HepG2 (cell line): Measurements from ENCODE around the gene TMF1. TPM values are rescaled to one million over a fixed set of nuclear protein-coding genes. Genes with fewer than 3 reads are reported as not detected.

Experiments used
- AKAP8 ChIP-seq: sonication (generic); formaldehyde crosslinking; IDR thresholded peaks from 2 replicates; pipeline ENCODE4 v1.5.1; 2020; ENCODE audit warnings: mild to moderate bottlenecking, missing genetic modification reagents
- DMAP1 ChIP-seq: IDR thresholded peaks from 2 replicates; pipeline ENCODE4 v1.6.1; 2016
- HDAC2 ChIP-seq: sonication (generic); formaldehyde crosslinking; IDR thresholded peaks from 2 replicates; pipeline ENCODE4 v1.4.0; 2020; ENCODE audit warnings: missing genetic modification reagents
- ZNF230 ChIP-seq: sonication (generic); formaldehyde crosslinking; IDR thresholded peaks from 2 replicates; pipeline ENCODE4 v1.4.0; 2020; ENCODE audit warnings: mild to moderate bottlenecking, missing genetic modification reagents
- ZNF232 ChIP-seq: sonication (generic); formaldehyde crosslinking; IDR thresholded peaks from 2 replicates; pipeline ENCODE4 v1.4.0; 2020; ENCODE audit warnings: missing genetic modification reagents, borderline replicate concordance
- polyA plus RNA-seq, 8 experiments: library from polyadenylated mRNA; depleted of rRNA in 3 of 8; stranded (reverse) in 7 of 8; unstranded in 1 of 8; fragments of >200 nt; fragmentation: Illumina TruSeq in 4 of 8; extraction: Trizol in 4 of 8; gene quantifications; 2 replicates each; pipeline versions ENCODE4 v1.2.1 to v1.2.3, GENCODE V29; 2011 to 2016; ENCODE audit warnings: low read depth in 4 of 8, missing spikeins in 1 of 8, mixed read lengths in 1 of 8; ENCODE audit not compliant: insufficient read depth in 1 of 8
- total RNA-seq, 5 experiments: library from RNA; depleted of rRNA; stranded (reverse); fragments of >200 nt; fragmentation: Illumina TruSeq; extraction: Trizol; gene quantifications; 2 replicates each; pipeline ENCODE4 v1.2.3, GENCODE V29; 2016; ENCODE audit warnings: low read depth in 1 of 5
- TF ChIP-seq, protein P1 (sequence below): sonication (generic); formaldehyde crosslinking; IDR thresholded peaks from 2 replicates; pipeline ENCODE4 v1.4.0; 2020; ENCODE audit warnings: mild to moderate bottlenecking, missing genetic modification reagents
- TF ChIP-seq, protein P2 (sequence below): IDR thresholded peaks from 2 replicates; pipeline ENCODE4 v1.6.1; 2016; ENCODE audit warnings: mild to moderate bottlenecking, missing biosample characterization, missing genetic modification reagents
- TF ChIP-seq, protein P3 (sequence below): IDR thresholded peaks from 2 replicates; pipeline ENCODE4 v1.6.1; 2012; ENCODE audit warnings: low read depth, low read length, improper control_type of control experiment
- TF ChIP-seq, protein P4 (sequence below): IDR thresholded peaks from 2 replicates; pipeline ENCODE4 v1.6.1; 2016; ENCODE audit warnings: missing genetic modification reagents, missing compliant biosample characterization
- TF ChIP-seq, protein P5 (sequence below): fragments of 450-650 bp; IDR thresholded peaks from 2 replicates; pipeline ENCODE4 v1.6.1; 2017
- TF ChIP-seq, protein P6 (sequence below): sonication (generic); formaldehyde crosslinking; IDR thresholded peaks from 2 replicates; pipeline ENCODE4 v1.9.0; 2021; ENCODE audit warnings: mild to moderate bottlenecking, missing genetic modification reagents
- TF ChIP-seq, protein P7 (sequence below): sonication (generic); formaldehyde crosslinking; IDR thresholded peaks from 2 replicates; pipeline ENCODE4 v1.5.0; 2020; ENCODE audit warnings: mild to moderate bottlenecking, low read depth, missing genetic modification reagents, borderline replicate concordance
- TF ChIP-seq, protein P8 (sequence below): sonication (generic); formaldehyde crosslinking; IDR thresholded peaks from 2 replicates; pipeline ENCODE4 v1.5.1; 2020; ENCODE audit warnings: mild to moderate bottlenecking, missing genetic modification reagents, borderline replicate concordance

TMF1 gene
- total and polyA plus RNA-seq, 2 of the 13 experiments (the other 11 are each of a cell fraction or from before 2014, with no cell fraction given): 12.1 to 38.4 TPM

DNA sequence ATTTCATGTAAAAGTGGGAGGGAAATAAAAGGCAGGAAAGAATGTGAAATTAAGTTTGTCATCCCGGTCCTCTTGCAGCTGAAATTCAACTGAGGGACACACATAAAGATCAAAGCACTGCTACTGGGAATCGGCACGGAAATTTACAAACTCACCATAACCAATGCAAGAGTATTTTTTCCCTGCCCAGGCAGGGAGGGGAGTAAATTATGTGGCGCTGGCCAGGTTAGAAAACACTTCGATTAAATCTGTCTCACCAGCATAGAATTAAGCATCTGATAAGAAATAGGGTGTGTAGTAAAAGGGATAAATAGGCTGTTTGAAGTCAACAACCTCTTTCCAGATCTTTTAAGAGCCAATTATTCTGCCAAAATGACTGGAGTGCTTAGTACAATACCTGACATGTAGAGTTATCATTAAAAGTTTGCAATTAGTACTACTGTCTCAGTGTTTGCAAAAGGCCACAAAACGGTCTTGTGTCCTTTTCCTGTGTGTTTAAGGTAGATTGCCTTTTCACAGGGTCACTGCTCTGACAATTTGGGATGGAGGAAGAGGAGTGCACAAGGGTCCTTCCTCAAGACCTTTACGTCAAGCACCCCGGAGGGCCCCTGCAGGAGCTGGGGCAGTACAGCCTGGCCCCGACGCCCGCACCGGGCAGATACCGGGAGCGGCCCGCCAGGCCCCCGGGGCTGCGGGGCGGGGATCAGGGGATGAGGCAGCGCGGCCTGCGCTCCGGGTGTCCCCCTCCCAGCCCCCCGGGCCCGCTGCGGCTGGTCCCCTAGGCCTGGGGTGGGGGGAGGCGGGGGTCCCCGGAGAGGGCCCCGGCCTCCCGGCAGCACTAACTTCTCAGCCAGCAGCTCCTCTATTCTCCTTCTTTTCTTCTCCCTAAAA, 27.4 kb upstream of the TMF1 start (continued):
- TF ChIP-seq, protein P1, sequence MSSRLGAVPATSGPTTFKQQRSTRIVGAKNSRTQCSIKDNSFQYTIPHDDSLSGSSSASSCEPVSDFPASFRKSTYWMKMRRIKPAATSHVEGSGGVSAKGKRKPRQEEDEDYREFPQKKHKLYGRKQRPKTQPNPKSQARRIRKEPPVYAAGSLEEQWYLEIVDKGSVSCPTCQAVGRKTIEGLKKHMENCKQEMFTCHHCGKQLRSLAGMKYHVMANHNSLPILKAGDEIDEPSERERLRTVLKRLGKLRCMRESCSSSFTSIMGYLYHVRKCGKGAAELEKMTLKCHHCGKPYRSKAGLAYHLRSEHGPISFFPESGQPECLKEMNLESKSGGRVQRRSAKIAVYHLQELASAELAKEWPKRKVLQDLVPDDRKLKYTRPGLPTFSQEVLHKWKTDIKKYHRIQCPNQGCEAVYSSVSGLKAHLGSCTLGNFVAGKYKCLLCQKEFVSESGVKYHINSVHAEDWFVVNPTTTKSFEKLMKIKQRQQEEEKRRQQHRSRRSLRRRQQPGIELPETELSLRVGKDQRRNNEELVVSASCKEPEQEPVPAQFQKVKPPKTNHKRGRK (CRISPR knock-in tag): no peak
- TF ChIP-seq, protein P2, sequence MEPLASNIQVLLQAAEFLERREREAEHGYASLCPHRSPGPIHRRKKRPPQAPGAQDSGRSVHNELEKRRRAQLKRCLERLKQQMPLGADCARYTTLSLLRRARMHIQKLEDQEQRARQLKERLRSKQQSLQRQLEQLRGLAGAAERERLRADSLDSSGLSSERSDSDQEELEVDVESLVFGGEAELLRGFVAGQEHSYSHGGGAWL (CRISPR knock-in tag): no peak
- TF ChIP-seq, protein P3, sequence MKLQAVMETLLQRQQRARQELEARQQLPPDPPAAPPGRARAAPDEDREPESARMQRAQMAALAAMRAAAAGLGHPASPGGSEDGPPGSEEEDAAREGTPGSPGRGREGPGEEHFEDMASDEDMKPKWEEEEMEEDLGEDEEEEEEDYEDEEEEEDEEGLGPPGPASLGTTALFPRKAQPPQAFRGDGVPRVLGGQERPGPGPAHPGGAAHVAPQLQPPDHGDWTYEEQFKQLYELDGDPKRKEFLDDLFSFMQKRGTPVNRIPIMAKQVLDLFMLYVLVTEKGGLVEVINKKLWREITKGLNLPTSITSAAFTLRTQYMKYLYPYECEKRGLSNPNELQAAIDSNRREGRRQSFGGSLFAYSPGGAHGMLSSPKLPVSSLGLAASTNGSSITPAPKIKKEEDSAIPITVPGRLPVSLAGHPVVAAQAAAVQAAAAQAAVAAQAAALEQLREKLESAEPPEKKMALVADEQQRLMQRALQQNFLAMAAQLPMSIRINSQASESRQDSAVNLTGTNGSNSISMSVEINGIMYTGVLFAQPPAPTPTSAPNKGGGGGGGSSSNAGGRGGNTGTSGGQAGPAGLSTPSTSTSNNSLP: no peak
- TF ChIP-seq HDAC2 (CRISPR knock-in tag): no peak
- TF ChIP-seq, protein P4, sequence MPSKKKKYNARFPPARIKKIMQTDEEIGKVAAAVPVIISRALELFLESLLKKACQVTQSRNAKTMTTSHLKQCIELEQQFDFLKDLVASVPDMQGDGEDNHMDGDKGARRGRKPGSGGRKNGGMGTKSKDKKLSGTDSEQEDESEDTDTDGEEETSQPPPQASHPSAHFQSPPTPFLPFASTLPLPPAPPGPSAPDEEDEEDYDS (CRISPR knock-in tag): no peak; the same call in 1 of the 2 replicates
- TF ChIP-seq, protein P5, sequence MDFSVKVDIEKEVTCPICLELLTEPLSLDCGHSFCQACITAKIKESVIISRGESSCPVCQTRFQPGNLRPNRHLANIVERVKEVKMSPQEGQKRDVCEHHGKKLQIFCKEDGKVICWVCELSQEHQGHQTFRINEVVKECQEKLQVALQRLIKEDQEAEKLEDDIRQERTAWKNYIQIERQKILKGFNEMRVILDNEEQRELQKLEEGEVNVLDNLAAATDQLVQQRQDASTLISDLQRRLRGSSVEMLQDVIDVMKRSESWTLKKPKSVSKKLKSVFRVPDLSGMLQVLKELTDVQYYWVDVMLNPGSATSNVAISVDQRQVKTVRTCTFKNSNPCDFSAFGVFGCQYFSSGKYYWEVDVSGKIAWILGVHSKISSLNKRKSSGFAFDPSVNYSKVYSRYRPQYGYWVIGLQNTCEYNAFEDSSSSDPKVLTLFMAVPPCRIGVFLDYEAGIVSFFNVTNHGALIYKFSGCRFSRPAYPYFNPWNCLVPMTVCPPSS: no peak
- TF ChIP-seq, protein P6, sequence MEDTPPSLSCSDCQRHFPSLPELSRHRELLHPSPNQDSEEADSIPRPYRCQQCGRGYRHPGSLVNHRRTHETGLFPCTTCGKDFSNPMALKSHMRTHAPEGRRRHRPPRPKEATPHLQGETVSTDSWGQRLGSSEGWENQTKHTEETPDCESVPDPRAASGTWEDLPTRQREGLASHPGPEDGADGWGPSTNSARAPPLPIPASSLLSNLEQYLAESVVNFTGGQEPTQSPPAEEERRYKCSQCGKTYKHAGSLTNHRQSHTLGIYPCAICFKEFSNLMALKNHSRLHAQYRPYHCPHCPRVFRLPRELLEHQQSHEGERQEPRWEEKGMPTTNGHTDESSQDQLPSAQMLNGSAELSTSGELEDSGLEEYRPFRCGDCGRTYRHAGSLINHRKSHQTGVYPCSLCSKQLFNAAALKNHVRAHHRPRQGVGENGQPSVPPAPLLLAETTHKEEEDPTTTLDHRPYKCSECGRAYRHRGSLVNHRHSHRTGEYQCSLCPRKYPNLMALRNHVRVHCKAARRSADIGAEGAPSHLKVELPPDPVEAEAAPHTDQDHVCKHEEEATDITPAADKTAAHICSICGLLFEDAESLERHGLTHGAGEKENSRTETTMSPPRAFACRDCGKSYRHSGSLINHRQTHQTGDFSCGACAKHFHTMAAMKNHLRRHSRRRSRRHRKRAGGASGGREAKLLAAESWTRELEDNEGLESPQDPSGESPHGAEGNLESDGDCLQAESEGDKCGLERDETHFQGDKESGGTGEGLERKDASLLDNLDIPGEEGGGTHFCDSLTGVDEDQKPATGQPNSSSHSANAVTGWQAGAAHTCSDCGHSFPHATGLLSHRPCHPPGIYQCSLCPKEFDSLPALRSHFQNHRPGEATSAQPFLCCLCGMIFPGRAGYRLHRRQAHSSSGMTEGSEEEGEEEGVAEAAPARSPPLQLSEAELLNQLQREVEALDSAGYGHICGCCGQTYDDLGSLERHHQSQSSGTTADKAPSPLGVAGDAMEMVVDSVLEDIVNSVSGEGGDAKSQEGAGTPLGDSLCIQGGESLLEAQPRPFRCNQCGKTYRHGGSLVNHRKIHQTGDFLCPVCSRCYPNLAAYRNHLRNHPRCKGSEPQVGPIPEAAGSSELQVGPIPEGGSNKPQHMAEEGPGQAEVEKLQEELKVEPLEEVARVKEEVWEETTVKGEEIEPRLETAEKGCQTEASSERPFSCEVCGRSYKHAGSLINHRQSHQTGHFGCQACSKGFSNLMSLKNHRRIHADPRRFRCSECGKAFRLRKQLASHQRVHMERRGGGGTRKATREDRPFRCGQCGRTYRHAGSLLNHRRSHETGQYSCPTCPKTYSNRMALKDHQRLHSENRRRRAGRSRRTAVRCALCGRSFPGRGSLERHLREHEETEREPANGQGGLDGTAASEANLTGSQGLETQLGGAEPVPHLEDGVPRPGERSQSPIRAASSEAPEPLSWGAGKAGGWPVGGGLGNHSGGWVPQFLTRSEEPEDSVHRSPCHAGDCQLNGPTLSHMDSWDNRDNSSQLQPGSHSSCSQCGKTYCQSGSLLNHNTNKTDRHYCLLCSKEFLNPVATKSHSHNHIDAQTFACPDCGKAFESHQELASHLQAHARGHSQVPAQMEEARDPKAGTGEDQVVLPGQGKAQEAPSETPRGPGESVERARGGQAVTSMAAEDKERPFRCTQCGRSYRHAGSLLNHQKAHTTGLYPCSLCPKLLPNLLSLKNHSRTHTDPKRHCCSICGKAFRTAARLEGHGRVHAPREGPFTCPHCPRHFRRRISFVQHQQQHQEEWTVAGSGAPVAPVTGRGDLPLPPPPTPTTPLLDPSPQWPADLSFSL (CRISPR knock-in tag): no peak
- peak; percentile 12; the same call in 1 of the 2 replicates for TF ChIP-seq DMAP1
- TF ChIP-seq, protein P7, sequence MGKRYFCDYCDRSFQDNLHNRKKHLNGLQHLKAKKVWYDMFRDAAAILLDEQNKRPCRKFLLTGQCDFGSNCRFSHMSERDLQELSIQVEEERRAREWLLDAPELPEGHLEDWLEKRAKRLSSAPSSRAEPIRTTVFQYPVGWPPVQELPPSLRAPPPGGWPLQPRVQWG (CRISPR knock-in tag): no peak
- TF ChIP-seq, protein P8, sequence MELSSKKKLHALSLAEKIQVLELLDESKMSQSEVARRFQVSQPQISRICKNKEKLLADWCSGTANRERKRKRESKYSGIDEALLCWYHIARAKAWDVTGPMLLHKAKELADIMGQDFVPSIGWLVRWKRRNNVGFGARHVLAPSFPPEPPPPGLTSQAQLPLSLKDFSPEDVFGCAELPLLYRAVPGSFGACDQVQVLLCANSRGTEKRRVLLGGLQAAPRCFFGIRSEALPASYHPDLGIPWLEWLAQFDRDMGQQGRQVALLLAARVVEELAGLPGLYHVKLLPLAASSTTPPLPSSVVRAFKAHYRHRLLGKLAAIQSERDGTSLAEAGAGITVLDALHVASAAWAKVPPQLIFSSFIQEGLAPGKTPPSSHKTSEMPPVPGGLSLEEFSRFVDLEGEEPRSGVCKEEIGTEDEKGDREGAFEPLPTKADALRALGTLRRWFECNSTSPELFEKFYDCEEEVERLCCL: no peak
- TF ChIP-seq ZNF232 (CRISPR knock-in tag): no peak
- TF ChIP-seq ZNF230: 0 out of 2 replicates have a peak, but pooled peaks have one; percentile 49
- TF ChIP-seq AKAP8 (CRISPR knock-in tag): no peak
